Thymus (tissue), 11 donors: ENCODE results near the gene MELTF. TPM values are rescaled to one million over a fixed set of nuclear protein-coding genes. Genes with fewer than 3 reads are reported as not detected.

Experiments used
- DNase-seq, 9 donors: peaks; one replicate each; pipeline ENCODE4 v3.0.0-alpha.2; 2013; ENCODE audit warnings: low spot score in 9 of 9, low read depth in 6 of 9, missing footprints in 1 of 9
- H3K27ac ChIP-seq, 2 donors: one replicate each; pipeline ENCODE4 v1.5.1; 2013; ENCODE audit warnings: control low read depth in 1 of 2, low read depth in 1 of 2, low read length in 1 of 2, mild to moderate bottlenecking in 1 of 2, moderate library complexity in 1 of 2
- H3K27me3 ChIP-seq, 2 donors: one replicate each; pipeline ENCODE4 v1.5.1; 2013; ENCODE audit warnings: low read length in 1 of 2; ENCODE audit not compliant: control insufficient read depth in 2 of 2, insufficient read depth in 1 of 2
- H3K36me3 ChIP-seq, 2 donors: one replicate each; pipeline ENCODE4 v1.5.1; 2013; ENCODE audit warnings: low read length in 1 of 2, mild to moderate bottlenecking in 1 of 2, moderate library complexity in 1 of 2; ENCODE audit not compliant: control insufficient read depth in 2 of 2, insufficient read depth in 2 of 2
- H3K4me1 ChIP-seq, 2 donors: one replicate each; pipeline ENCODE4 v1.5.1; 2013; ENCODE audit warnings: low read length in 2 of 2; ENCODE audit not compliant: control insufficient read depth in 2 of 2, insufficient read depth in 2 of 2
- H3K4me3 ChIP-seq, 2 donors: one replicate each; pipeline ENCODE4 v1.5.1; 2013; ENCODE audit warnings: low read length in 2 of 2, control low read depth in 1 of 2, mild to moderate bottlenecking in 1 of 2
- H3K9me3 ChIP-seq, 2 donors: one replicate each; pipeline ENCODE4 v1.5.1; 2013; ENCODE audit warnings: low read length in 1 of 2, mild to moderate bottlenecking in 1 of 2; ENCODE audit not compliant: control insufficient read depth in 2 of 2, insufficient read depth in 1 of 2
- WGBS: extraction: QIAGEN DNeasy Blood & Tissue Kit; methylation state at CpG from one replicate; pipeline ENCODE4 v1.1.7; 2013; 5-methylcytosine and 5-hydroxymethylcytosine counted together
- polyA plus RNA-seq: library from polyadenylated mRNA; stranded (reverse); fragments of 200-250 nt; gene quantifications from one replicate; pipeline ENCODE4 v1.2.3, GENCODE V29; 2013
- total RNA-seq: library from RNA; stranded (reverse); fragments of 120-200 nt; gene quantifications from one replicate; pipeline ENCODE4 v1.2.4, GENCODE V29; 2013
- donor health status: healthy.

MELTF gene
- total and polyA plus RNA-seq, 2 donors, result 3.2 to 4.3 TPM

DNA sequence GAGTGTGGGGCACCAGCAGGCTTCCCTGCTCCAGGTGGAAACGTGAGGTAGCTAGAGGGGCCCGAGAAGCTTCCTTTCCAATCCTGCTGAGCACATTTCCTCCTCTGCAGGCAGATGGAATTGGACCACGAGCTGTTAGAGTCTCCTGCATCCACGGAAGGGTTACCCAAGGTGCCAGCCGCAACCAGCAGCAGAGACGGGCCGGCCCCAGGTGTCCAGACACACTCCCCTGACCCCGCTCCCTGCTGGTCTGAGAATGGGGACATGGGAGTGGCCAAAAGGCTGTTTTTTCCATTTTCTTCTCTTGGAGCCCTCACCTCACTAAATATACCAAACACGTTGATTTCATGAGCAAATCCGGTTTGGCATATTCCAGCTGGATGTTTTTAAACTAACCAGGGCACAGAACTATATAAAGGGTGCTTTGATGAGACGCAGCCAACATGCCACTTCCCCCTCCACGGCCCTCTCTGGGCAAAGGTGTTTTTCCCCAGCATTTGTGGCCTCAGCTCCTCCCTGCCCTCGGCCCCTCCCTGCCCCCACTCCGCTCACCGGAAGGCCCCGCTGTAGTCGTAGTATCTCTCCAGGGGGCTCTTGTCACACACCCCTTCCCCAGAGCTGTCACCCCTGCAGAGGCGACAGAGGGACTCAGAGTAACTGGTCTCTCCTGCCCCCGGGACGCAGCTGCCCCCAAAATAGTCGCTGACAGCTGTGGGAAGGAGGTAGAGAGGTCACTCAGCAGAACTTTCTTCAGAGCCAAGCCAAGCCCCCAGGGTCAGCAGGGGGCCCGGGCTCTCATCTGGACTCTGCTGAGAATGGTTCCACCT lies 7.0 kb downstream of the MELTF start:
- Histone ChIP-seq H3K4me1 (peaks cover 11 to 27% of the 10 kb centered on the region in 2 donors), H3K9me3 (no peaks in the 10 kb centered on the region), H3K27me3 (peaks cover 0 to 13% of the 10 kb centered on the region in 2 donors), H3K4me3 (no peak overlapping the region), H3K36me3 (peaks cover 0 to 12% of the 10 kb centered on the region in 2 donors), H3K27ac (no peak overlapping the region)
- peak in 2 of 9 donors; percentile 32 to 45 for DNase-seq
- WGBS, result 42% methylated on average over 22 of the region's 22 CpGs

DNA sequence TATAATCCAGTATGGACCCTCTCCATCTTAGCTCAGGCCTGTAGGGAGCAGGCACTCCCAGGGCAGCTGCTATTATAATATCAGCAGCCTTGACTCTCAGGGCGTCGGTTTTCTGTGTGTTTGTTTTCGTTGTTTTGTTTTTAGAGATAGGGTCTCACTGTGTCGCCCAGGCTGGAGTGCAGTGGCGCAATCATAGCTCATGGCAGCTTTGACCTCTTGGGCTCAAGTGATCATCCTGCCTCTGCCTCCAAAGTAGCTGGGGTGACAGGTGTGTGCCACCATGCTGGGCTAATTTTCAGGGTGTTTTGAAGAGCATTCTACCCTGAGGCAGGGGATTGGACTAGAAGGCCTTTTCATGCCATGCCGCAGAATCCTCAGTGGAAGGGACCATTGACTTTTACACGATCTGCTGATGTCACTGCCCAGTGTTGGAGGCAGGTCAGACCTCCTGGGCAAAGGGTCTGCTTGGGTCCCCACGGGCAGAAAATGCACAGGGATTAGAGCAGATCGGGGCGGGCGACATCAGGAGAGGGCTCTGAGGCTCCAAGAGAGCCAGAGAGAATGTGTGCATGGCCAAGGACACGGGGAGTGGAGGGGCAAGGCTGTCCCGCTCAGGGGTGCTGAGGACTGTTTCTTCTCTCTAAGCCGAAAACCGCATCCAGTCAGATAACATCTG lies 7.8 kb downstream of the MELTF start:
- H3K4me3 ChIP-seq, result no peak overlapping the region
- peaks cover 0 to 12% of the 10 kb centered on the region in 2 donors for H3K36me3 ChIP-seq
- WGBS, result 92% methylated on average over 15 of the region's 15 CpGs
- H3K4me1 ChIP-seq, result peaks cover 11 to 27% of the 10 kb centered on the region in 2 donors
- DNase-seq, result no peak
- peaks cover 0 to 13% of the 10 kb centered on the region in 2 donors for H3K27me3 ChIP-seq
- no peak overlapping the region for H3K27ac ChIP-seq
- no peaks in the 10 kb centered on the region for H3K9me3 ChIP-seq

DNA sequence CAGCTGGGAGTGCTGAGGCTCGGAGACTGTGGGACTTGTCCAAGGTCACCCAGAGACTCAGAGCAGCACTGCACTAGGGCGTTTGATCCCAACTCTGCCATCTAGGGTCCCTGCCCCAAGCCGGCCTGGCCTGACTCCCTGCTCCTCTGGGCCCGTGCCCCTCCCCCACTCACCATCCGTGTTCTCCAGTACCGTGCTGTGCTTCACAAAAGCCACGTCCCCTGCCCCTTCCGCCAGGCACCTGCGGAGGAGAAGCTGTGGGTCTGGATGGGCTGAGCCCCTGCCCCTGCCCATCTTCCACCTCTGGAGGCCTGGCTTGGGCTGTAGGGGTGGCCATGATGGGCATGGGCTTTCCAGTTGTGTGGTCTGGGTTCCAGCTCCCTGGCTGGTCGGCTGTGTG lies 8.4 kb downstream of the MELTF start:
- H3K27me3 ChIP-seq, result peaks cover 0 to 13% of the 10 kb centered on the region in 2 donors
- no peak overlapping the region for H3K27ac ChIP-seq
- H3K4me3 ChIP-seq, result no peak overlapping the region
- DNase-seq, result no peak
- WGBS, result 89% methylated on average over 10 of the region's 10 CpGs
- H3K4me1 ChIP-seq, result peaks cover 11 to 27% of the 10 kb centered on the region in 2 donors
- H3K9me3 ChIP-seq, result peaks cover 0 to 3% of the 10 kb centered on the region in 2 donors
- peaks cover 0 to 8% of the 10 kb centered on the region in 2 donors for H3K36me3 ChIP-seq

DNA sequence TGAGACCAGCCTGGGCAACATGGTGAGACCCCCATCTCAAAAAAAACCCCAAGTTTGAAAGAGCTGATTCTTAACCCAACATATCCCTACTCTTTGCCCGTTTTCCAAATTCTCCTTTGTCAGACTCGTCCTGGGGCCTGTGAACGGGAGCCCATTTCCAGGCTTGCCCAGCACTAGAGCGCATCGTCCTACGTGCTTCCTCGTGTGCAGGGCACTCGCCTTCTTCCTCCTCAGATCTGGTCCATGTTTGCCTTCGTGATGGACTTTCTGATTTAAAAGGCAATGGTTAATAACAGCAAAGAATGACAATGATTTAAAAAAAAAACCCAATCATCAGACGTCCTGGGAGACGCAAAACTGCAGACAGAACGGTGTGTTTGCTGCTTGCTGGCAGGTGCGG lies 10.1 kb downstream of the MELTF start:
- Histone ChIP-seq H3K4me1 (peaks cover 11 to 27% of the 10 kb centered on the region in 2 donors), H3K36me3 (no peaks in the 10 kb centered on the region), H3K9me3 (peaks cover 0 to 3% of the 10 kb centered on the region in 2 donors), H3K27ac (no peak overlapping the region), H3K27me3 (peaks cover 0 to 13% of the 10 kb centered on the region in 2 donors), H3K4me3 (no peak overlapping the region)
- 96% methylated on average over 13 of the region's 13 CpGs for WGBS
- no peak for DNase-seq

DNA sequence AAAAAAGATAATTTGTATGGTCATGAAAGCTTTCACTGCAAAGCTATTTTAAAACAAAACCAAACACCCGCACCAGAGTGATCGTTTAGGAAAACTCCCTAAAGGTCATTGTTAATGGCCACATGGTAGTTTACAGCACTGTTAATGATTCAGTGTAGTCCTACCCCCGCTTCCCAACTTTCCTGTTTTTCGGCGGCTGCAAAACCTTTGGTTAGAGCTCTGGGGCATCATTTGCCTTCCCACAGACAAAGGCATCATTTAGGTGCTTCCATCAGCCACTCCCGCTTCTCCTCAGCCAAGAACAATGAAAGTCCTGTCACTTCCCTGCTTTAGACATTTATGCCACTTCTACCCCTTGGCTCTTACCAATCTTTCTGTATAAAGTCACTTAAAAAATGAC lies 10.6 kb downstream of the MELTF start:
- Histone ChIP-seq H3K4me3 (no peak overlapping the region), H3K9me3 (peaks cover 0 to 3% of the 10 kb centered on the region in 2 donors), H3K4me1 (peaks cover 11 to 22% of the 10 kb centered on the region in 2 donors), H3K27me3 (peaks cover 0 to 13% of the 10 kb centered on the region in 2 donors), H3K36me3 (no peaks in the 10 kb centered on the region), H3K27ac (no peak overlapping the region)
- 86% methylated on average over 6 of the region's 6 CpGs for WGBS
- no peak for DNase-seq

DNA sequence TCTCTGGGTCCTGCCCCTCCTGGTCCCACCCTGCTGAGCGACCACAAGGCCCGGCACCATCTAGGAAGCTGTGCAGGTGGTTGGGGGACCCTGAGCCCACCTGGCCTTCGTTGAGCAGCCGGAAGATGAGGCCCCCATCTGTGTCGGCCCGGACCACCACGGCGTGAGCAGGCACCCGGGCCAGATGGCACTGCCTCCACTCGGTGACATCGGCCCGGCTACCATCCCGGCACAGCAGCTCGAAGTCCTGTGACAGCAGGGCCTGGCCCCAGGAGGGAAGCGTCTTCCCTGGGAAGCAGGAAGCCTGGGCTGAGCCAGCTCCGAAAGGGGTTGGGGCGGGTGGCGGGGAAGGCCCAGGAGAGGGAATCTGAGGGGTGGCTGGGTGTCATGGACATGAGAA lies 12.6 kb downstream of the MELTF start:
- H3K27me3 ChIP-seq, result no peaks in the 10 kb centered on the region
- H3K9me3 ChIP-seq, result peaks cover 0 to 3% of the 10 kb centered on the region in 2 donors
- H3K36me3 ChIP-seq, result no peaks in the 10 kb centered on the region
- H3K4me1 ChIP-seq, result peaks cover 0 to 3% of the 10 kb centered on the region in 2 donors
- H3K27ac ChIP-seq, result no peak overlapping the region
- no peak overlapping the region for H3K4me3 ChIP-seq
- no peak for DNase-seq
- WGBS, result 97% methylated on average over 18 of the region's 18 CpGs

DNA sequence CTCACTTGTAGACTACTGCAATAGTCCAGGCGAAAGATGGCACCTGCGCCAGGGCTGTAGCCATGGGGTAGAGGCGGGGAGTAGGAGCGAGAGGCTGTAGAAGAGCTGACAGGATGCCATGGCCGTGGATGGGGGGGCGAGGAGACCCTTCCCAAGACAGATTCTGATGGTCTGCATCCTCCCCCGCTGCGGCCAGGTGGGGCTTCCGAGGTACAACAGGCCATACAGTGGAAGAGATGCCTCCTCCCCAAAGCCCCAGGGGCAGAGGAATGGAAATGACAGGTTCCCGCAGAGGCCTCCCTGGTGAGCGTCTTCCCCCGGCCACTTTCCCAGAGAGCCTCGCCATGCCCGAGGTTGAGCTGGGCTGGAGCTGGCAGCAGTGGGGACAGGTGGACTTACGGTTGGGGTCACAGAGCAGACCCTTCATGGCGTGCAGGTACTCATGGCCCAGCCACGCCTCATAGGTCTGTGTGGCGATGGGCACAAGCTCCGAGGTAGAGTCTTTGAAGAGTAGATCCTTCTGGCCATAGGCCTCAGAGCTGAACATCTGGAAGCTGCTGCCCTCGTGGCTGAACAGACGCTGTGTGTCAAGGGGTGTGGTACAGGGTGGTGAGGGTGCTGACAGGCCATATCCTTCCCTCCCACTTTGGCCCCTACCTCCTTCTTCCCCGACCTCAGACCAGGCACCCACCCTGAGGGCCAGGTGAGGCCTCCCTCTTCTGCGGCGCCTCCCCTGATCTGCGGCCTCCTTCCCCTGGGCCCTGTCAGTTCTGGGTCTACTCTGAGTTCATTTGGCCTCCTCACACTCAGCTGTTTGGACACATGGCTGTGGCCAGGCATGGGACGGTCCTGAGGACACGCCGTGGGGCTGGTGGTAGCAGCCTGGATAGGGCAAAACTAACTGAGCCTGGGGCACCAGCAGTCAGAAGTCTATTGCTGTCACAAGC lies 13.6 kb downstream of the MELTF start:
- H3K4me3 ChIP-seq, result no peak overlapping the region
- 96% methylated on average over 28 of the region's 28 CpGs for whole genome bisulfite sequencing
- no peak for DNase-seq
- no peaks in the 10 kb centered on the region for H3K36me3 ChIP-seq
- peaks cover 0 to 3% of the 10 kb centered on the region in 2 donors for H3K9me3 ChIP-seq
- no peaks in the 10 kb centered on the region for H3K27me3 ChIP-seq
- H3K4me1 ChIP-seq, result no peaks in the 10 kb centered on the region
- no peak overlapping the region for H3K27ac ChIP-seq

DNA sequence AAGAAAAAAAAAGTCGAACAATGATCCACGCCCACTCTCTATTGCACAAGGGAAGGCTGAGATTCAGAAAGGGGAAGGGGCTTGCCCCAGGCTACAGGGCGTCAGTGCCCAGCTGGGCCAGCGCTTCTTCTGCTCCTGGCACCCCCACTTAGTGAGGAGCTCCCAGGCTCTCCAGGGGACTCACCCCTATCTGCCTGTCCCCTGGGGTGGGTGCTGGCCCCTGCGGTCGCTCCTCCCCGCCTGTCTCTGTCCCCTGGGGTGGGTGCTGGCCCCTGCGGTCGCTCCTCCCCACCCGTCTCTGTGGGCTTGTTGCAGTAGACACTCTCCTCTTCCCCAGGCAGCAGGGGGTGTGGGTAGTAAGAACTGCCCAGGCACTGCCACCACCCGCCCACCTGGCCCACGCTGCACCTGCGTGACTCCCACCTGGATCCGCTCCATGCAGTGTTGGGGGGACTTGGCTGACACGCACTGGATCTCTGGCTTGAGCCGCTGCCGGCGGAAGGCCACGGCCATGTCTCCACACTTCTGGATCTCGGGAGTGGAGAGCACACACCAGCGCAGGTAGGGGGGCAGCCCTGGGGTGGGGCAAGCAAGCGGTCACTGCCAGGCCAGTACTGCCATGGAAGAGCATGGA lies 14.6 kb downstream of the MELTF start:
- 95% methylated on average over 22 of the region's 22 CpGs for WGBS

More for the DNA sequence above, 14.6 kb downstream of the MELTF start:
- Histone ChIP-seq H3K27ac (no peak overlapping the region), H3K9me3 (peaks cover 0 to 3% of the 10 kb centered on the region in 2 donors), H3K27me3 (no peaks in the 10 kb centered on the region), H3K4me1 (no peaks in the 10 kb centered on the region), H3K4me3 (no peak overlapping the region), H3K36me3 (no peaks in the 10 kb centered on the region)
- no peak for DNase-seq
